Astrocyte (in vitro differentiated cells and primary cell): ENCODE results near the gene POTEF.
"Not testable (repeated sequence)": the region's sequence is repeated elsewhere in the genome, so short reads cannot be mapped to it uniquely, and the experiment has no call there.

Source experiments
- CTCF ChIP-seq: IDR thresholded peaks from 2 replicates; pipeline ENCODE4 v1.5.1; 2011; ENCODE audit warnings: low read depth, mild to moderate bottlenecking, inconsistent platforms, low read length, moderate library complexity; ENCODE audit not compliant: insufficient read depth
- EZH2 ChIP-seq: IDR thresholded peaks from 2 replicates; pipeline ENCODE4 v1.6.1; 2012; ENCODE audit warnings: mild to moderate bottlenecking, low read length, inconsistent platforms; ENCODE audit not compliant: insufficient read depth

DNA sequence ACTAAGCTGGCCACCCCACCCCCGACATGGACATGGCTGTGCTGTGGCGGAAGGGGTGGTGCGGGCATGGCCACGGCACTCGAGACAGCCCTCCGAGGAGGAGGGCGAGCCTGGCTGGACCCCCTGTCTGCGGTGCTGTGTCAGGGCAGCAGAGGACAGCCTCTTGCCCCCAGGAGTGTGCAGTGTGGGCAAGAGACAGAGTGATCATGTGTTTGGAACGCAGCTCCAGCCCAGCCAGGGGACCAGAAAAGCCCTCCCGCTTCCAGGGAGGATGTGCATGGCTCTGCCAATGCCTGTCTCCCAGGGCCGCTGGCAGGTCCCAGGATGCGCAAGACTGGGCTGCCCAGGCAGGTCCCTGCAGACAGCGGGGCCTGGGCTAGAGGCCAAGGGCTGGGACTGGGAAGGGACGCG, 9.8 kb upstream of the POTEF start:
- TF ChIP-seq CTCF, EZH2: not testable (repeated sequence)
